ENCODE results near the gene ILF2.
A peak's percentile ranks its signal among the peaks of the same experiment; 100 is the strongest.

Gene ILF2

DNA sequence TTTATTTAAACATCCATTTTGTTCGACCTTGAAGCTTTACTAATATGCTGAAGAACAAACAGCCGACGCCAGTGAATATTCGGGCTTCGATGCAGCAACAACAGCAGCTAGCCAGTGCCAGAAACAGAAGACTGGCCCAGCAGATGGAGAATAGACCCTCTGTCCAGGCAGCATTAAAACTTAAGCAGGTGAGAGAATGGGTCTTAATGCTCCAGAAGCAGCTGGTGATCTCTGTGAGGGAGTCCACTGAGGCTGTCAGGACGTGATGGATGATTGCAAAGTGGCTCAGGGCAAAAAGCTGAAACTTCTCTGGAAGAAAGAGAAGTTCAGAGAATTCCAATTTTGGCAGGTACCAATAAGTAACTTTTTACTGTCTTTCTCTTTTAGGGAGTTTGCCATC is 32.5 kb downstream of the ILF2 start:
- no peak overlapping the region for H3K4me3 ChIP-seq (ENCODE audit: low read length)
- H3K4me1 ChIP-seq (ENCODE audit: insufficient read depth, low read length) = peaks cover 3% of the 10 kb centered on the region
- H2AFZ ChIP-seq (ENCODE audit: low read depth, low read length) = no peak overlapping the region
- no peaks in the 10 kb centered on the region for H3K27me3 ChIP-seq (ENCODE audit: insufficient read depth, low read length)
- peaks cover 79% of the 10 kb centered on the region for H3K36me3 ChIP-seq (ENCODE audit: insufficient read depth, low read length)
- no peaks in the 10 kb centered on the region for H3K9me3 ChIP-seq (ENCODE audit: low read length)

DNA sequence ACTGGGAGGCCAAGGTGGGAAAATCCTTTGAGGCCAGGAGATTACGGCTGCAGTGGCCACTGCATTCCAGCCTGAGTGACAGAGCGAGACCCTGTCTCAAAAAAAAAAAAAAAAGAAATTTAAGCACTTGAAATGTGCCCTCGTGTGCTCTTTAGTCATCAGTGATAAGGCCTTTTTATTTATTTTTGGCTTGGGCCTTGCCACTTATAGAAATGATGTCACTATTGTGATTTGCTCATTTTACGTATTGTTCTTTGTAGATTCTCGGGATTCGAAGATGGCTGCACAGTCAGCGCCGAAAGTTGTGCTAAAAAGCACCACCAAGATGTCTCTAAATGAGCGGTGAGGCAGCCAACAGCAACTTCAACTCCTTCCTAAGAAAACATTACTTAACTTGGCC is 34.5 kb downstream of the ILF2 start:
- peaks cover 3% of the 10 kb centered on the region for H3K4me1 ChIP-seq (ENCODE audit: insufficient read depth, low read length)
- no peaks in the 10 kb centered on the region for H3K9me3 ChIP-seq (ENCODE audit: low read length)
- H3K27me3 ChIP-seq (ENCODE audit: insufficient read depth, low read length) = no peaks in the 10 kb centered on the region
- H3K4me3 ChIP-seq (ENCODE audit: low read length) = no peak overlapping the region
- peaks cover 59% of the 10 kb centered on the region for H3K36me3 ChIP-seq (ENCODE audit: insufficient read depth, low read length)
- H2AFZ ChIP-seq (ENCODE audit: low read depth, low read length) = no peak overlapping the region

DNA sequence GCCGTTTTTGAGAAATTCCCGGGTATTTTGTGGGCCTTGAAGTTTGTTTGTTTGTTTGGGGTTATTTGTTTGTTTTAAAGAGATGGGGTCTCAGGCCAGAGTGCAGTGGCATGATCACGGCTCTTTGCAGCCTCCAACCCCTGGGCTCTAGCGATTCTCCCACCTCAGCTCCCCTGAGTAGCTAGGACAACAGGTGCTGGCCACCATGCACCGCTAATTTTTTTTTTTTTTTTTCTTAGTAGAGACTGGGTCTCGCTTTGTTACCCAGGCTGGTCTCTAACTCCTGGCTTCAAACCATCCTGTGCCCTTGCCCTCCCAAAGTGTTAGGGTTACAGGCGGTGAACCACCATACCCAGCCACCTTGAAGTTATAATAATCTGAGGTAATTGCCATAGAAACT is 34.9 kb downstream of the ILF2 start:
- H3K4me3 ChIP-seq (ENCODE audit: low read length) = peak overlapping the region; percentile 95
- no peak overlapping the region for H2AFZ ChIP-seq (ENCODE audit: low read depth, low read length)
- no peaks in the 10 kb centered on the region for H3K27me3 ChIP-seq (ENCODE audit: insufficient read depth, low read length)
- H3K4me1 ChIP-seq (ENCODE audit: insufficient read depth, low read length) = peaks cover 3% of the 10 kb centered on the region
- H3K36me3 ChIP-seq (ENCODE audit: insufficient read depth, low read length) = peaks cover 55% of the 10 kb centered on the region
- H3K9me3 ChIP-seq (ENCODE audit: low read length) = no peaks in the 10 kb centered on the region

DNA sequence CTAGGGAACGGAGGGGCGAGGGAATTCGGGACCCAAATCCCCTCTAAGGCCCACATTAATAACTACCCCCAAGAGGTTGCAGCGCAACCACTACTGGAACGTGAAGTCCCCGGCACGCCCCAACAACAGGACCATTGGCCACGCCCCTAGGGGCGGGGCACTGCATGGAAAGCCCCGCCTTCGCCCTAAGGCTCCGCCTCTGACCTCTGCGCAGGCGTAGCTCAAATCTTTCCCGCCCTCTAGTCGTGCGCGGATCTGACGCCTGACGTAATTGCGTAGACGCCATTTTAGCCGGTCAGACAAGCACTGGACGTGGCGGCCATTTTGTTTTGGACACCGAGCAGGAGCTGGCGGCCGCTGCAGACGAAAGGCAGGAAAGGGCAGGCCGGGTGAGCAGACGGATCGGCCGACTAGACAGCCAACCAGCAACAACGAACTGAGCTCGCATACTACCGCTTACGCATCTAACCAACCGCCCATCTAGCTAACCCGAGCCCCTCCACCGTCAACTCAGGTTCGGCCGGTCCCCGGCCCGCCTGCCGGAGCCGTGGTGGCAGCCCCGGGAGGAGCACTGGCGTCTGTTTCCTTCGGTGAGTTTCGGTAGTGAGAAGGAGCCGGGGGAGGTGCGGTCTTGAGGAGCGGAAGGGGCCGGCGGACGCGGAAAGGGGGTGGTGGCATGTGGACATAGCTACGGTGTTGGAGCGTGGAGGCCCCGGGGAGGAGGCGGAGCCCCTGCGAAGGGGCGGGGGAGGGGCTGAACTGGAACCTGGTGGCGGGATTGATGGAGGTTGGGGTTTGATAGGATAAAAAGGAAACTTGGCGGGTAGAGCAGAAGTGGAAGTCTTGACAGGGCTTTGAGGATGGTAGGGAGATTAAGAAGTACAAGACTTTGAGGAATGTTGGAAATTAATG is 36.8 kb downstream of the ILF2 start, which contains the start of gene CHTOP:
Gene CHTOP, plus strand, starts transcription at position 313 of the 912 bp plus-strand sequence. CDS start 2,523 bp downstream, outside the sequence.
- no peaks in the 10 kb centered on the region for H3K27me3 ChIP-seq (ENCODE audit: insufficient read depth, low read length)
- H3K36me3 ChIP-seq (ENCODE audit: insufficient read depth, low read length) = peaks cover 37% of the 10 kb centered on the region
- no peaks in the 10 kb centered on the region for H3K9me3 ChIP-seq (ENCODE audit: low read length)
- peaks cover 3% of the 10 kb centered on the region for H3K4me1 ChIP-seq (ENCODE audit: insufficient read depth, low read length)
- peak within 1 kb of the TSS; percentile 95 for H3K4me3 ChIP-seq (ENCODE audit: low read length)
- H2AFZ ChIP-seq (ENCODE audit: low read depth, low read length) = no peak within 1 kb of the TSS

DNA sequence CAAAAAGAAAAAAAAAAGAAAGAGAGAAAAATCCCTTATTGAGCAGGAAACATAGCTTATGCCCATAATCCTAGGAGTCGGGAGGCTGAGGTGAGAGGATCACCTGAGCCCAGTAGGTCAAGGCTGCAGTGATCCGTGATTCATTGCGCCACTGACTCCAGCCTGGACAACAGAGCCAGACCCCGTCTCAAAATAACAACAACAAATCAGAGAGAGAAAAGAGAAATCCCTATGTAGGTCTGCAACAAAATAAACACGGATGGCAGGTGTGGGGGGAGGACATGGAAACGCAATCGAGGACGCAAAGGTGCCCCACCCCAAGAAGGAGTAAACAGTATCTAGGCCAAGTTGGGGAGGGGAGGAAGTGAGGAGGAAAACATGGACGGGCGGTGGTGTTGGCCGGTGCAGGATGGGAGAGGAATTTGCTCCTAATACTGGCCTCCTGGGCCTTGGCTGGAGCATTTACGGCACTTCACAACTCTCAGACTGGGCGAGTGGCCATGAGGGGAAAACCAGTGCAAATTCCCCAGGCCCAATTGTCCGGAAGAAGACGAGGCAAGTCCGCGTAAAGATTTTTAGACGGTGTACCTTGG is 37.5 kb downstream of the ILF2 start:
- H2AFZ ChIP-seq (ENCODE audit: low read depth, low read length) = no peak overlapping the region
- peaks cover 29% of the 10 kb centered on the region for H3K36me3 ChIP-seq (ENCODE audit: insufficient read depth, low read length)
- H3K9me3 ChIP-seq (ENCODE audit: low read length) = no peaks in the 10 kb centered on the region
- H3K27me3 ChIP-seq (ENCODE audit: insufficient read depth, low read length) = no peaks in the 10 kb centered on the region
- H3K4me1 ChIP-seq (ENCODE audit: insufficient read depth, low read length) = peaks cover 3% of the 10 kb centered on the region
- peak overlapping the region; percentile 95 for H3K4me3 ChIP-seq (ENCODE audit: low read length)

DNA sequence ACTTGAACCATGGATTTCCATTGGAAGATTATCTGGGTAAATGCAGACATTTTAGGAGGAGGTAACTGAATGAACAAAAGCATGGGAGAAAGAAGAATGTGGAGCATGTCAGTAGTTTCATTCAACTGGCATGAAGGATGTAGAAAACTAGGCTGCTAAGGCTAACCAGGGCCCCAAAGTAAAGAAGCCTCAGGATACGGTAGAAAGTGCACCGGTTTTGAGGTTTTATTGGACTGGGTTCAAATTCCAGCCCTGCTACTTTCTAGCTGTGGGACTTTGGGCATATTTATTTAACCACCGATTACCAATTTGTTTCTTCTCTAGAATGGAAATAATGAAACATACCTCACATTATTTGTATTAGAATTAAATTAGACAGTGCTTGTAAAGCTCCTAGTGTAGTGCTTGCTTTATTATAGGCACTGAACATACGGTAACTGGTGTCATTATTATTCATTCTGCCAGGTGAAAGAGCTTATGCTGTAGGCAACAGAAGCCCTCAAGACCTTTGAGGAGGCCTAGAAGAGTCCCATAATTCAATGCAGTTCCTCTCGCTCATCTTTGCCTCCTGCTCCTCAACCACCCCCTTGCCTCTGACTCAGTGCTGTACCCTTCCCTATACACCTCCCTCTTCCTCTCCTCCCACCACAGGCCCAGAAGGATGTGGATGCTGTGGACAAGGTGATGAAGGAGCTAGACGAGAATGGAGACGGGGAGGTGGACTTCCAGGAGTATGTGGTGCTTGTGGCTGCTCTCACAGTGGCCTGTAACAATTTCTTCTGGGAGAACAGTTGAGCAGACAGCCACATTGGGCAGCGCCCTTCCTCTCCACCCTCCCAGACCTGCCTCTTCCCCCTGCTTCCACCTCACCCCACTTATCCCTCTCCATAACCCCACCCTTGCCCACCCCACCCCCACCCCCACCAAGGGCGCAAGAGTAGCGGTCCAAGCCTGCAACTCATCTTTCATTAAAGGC is 39.5 kb downstream of the ILF2 start:
- Histone ChIP-seq H2AFZ (ENCODE audit: low read depth, low read length) (no peak overlapping the region), H3K27me3 (ENCODE audit: insufficient read depth, low read length) (no peaks in the 10 kb centered on the region), H3K36me3 (ENCODE audit: insufficient read depth, low read length) (peaks cover 10% of the 10 kb centered on the region), H3K9me3 (ENCODE audit: low read length) (no peaks in the 10 kb centered on the region), H3K4me3 (ENCODE audit: low read length) (no peak overlapping the region), H3K4me1 (ENCODE audit: insufficient read depth, low read length) (peaks cover 17% of the 10 kb centered on the region)

DNA sequence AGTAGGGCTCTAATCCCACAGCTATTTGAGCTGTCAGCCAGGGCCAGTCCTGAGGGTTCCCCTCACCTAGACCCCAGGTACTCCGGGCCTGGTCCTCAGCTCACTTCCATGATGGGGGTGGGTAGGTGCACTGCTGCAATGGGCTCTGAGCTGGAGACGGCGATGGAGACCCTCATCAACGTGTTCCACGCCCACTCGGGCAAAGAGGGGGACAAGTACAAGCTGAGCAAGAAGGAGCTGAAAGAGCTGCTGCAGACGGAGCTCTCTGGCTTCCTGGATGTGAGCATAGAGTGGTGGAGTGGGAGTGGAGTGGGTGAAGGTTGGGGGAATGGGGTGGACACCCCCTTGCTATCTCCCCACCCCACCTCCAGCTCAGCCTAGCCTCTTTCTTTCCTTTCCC is 40.4 kb downstream of the ILF2 start:
- Histone ChIP-seq H3K27me3 (ENCODE audit: insufficient read depth, low read length) (no peaks in the 10 kb centered on the region), H3K4me1 (ENCODE audit: insufficient read depth, low read length) (peaks cover 19% of the 10 kb centered on the region), H3K36me3 (ENCODE audit: insufficient read depth, low read length) (peaks cover 5% of the 10 kb centered on the region), H3K4me3 (ENCODE audit: low read length) (no peak overlapping the region), H3K9me3 (ENCODE audit: low read length) (no peaks in the 10 kb centered on the region), H2AFZ (ENCODE audit: low read depth, low read length) (no peak overlapping the region)

DNA sequence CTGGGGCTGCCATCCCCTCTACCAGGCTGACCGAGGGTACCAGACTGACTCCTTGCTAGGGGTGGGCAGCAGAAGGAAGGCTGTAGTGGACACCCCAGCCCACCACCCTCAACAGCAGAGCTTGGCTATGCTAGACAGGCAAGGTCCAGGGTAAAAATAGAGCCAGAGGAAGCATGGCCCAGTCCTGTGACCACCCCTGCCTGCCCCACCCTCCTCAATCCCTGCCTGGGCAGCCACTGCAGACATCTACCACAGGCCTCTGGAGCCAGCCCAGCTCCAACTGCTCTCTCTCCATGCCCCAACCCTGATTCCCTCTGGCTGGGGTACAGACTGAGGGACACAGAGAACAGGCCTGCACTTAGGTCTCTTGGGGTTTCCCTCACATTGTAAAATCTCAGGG is 40.8 kb downstream of the ILF2 start:
- Histone ChIP-seq H3K36me3 (ENCODE audit: insufficient read depth, low read length) (peaks cover 5% of the 10 kb centered on the region), H3K9me3 (ENCODE audit: low read length) (no peaks in the 10 kb centered on the region)

DNA sequence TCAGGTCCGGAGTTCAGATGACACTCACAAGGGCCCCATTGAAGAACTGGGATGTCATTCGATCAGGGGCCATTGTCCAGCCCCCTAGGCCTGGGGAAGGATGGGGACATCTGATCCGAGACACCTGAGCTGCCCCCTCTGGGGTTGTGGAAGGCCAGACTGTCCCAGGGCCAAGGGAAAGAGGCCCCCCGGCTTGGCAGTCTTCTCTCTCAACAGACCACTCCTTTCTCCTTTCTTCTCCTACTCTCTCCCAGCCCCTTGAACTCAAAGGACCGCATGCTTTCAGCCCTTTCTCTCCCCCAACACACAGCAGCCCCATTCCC is 41.5 kb downstream of the ILF2 start:
- peaks cover 5% of the 10 kb centered on the region for H3K36me3 ChIP-seq (ENCODE audit: insufficient read depth, low read length)
- H2AFZ ChIP-seq (ENCODE audit: low read depth, low read length) = no peak overlapping the region
- no peaks in the 10 kb centered on the region for H3K27me3 ChIP-seq (ENCODE audit: insufficient read depth, low read length)
- H3K9me3 ChIP-seq (ENCODE audit: low read length) = no peaks in the 10 kb centered on the region
- no peak overlapping the region for H3K4me3 ChIP-seq (ENCODE audit: low read length)
- peaks cover 16% of the 10 kb centered on the region for H3K4me1 ChIP-seq (ENCODE audit: insufficient read depth, low read length)

More for the DNA sequence above, 40.8 kb downstream of the ILF2 start:
- Histone ChIP-seq H3K4me3 (ENCODE audit: low read length) (no peak overlapping the region), H3K27me3 (ENCODE audit: insufficient read depth, low read length) (no peaks in the 10 kb centered on the region), H3K4me1 (ENCODE audit: insufficient read depth, low read length) (peaks cover 16% of the 10 kb centered on the region), H2AFZ (ENCODE audit: low read depth, low read length) (no peak overlapping the region)

DNA sequence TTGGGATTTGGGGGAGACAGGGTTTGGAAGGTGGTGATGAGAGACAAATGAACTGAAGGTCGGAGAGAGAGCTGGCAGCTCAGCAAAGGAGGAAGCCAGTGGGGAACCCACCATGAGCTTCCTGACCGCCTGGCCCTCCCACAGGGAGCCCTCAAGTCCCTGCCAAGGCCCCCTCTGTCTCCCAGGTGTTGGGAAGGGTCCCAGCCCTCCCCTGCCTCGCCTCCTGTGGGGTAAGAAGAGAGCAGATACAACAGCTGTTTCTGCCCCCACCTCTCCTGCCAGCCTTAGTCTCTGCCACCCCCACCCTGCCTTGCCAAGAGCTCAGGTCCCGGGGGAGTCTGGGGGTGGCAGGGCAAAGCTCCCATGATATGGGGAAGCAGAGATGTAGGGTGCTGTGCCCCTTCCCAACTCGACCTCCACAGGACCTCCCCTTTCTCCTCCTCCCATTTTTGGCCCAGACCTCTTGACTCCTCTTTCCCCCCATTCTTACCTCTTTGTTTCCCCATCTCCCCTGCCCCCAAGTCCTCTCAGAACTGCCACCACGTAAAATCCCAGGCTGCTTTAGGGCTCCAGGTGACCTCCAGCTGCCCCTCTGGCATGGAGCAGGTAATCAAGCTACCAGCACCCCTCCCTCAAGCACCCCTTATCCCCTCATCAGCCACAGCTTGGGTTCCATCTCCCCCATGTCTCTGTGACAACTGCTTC is 42.0 kb downstream of the ILF2 start:
- no peaks in the 10 kb centered on the region for H3K27me3 ChIP-seq (ENCODE audit: insufficient read depth, low read length)
- peaks cover 16% of the 10 kb centered on the region for H3K4me1 ChIP-seq (ENCODE audit: insufficient read depth, low read length)
- peaks cover 5% of the 10 kb centered on the region for H3K36me3 ChIP-seq (ENCODE audit: insufficient read depth, low read length)
- H3K9me3 ChIP-seq (ENCODE audit: low read length) = no peaks in the 10 kb centered on the region
- no peak overlapping the region for H3K4me3 ChIP-seq (ENCODE audit: low read length)
- no peak overlapping the region for H2AFZ ChIP-seq (ENCODE audit: low read depth, low read length)

DNA sequence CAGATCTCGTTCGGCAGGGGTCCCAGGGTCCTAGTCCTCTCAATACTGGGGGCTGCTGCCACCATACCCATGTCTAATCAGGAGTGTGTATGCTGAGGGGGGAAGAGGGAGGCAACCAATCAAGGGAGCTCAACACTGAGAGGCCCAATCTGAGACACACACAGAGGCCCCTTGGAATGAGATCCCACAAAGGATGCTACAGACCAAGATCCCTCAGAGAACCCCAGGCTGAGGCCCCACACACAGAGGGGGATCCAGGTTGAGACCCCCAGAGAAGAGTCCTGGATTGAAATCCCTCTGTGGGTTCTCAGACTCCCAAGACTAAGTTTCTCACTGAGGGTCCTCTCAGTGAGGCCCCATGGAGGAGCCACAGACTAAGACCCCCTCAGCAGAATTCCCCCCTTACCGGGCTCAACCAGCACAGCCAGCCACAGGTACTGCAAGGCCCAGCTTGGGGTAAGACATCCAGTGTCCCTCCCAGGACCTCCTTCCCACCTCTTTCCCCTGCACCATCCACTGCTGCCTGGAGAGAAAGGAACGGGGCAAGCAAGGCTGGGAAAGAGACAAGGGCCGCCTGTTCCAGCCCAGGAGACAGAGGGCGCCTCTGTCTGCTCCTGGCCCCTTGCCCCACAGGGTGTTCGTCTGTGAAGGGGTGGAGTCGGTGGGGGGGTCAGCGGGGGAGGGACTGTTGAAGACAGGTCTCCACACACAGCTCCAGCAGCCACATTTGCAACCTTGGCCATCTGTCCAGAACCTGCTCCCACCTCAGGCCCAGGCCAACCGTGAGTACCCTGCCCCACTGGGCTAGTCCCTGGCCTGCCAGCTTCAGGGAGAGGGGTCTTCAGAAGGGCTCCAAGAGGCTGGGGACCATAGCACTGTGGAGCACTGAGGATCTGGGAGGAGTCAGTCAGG is 42.8 kb downstream of the ILF2 start, which contains the start of gene S100A1:
Gene S100A1, plus strand, starts transcription at position 720 of the 912 bp plus-strand sequence. CDS start 2,088 bp downstream, outside the sequence.
- no peaks in the 10 kb centered on the region for H3K27me3 ChIP-seq (ENCODE audit: insufficient read depth, low read length)
- H3K4me3 ChIP-seq (ENCODE audit: low read length) = peak within 1 kb of the TSS; percentile 58
- H2AFZ ChIP-seq (ENCODE audit: low read depth, low read length) = peak within 1 kb of the TSS; percentile 62
- no peaks in the 10 kb centered on the region for H3K9me3 ChIP-seq (ENCODE audit: low read length)
- peaks cover 5% of the 10 kb centered on the region for H3K36me3 ChIP-seq (ENCODE audit: insufficient read depth, low read length)
- H3K4me1 ChIP-seq (ENCODE audit: insufficient read depth, low read length) = peaks cover 16% of the 10 kb centered on the region
